GM23338 (cell line): Measurements from ENCODE around the gene UBE2K. TPM values are rescaled to one million over a fixed set of nuclear protein-coding genes. Genes with fewer than 3 reads are reported as not detected.
"Not testable (repeated sequence)": the region's sequence is repeated elsewhere in the genome, so short reads cannot be mapped to it uniquely, and the experiment has no call there.

ENCODE experiments used
- ATAC-seq: fragments of 200-7000 bp; cut with Tn5 transposase; 3 replicates; pipeline ENCODE4 v1.9.1; 2020
- DNase-seq: peaks from one replicate; pipeline ENCODE4 v3.0.0-alpha.2; 2015; ENCODE audit warnings: low spot score
- H2AFZ ChIP-seq: fragments of 200-600 bp; sonication (generic); 2 replicates; pipeline ENCODE4 v1.8.0; 2016; ENCODE audit warnings: antibody characterized with exemption, mild to moderate bottlenecking, moderate library complexity
- H3F3A ChIP-seq: fragments of 200-600 bp; sonication (generic); replicated peaks from 2 replicates; pipeline ENCODE4 v1.8.0; 2017; ENCODE audit warnings: antibody characterized with exemption, mixed run types, low read depth
- H3K27ac ChIP-seq: fragments of 200-600 bp; sonication (generic); 2 replicates; pipeline ENCODE4 v1.6.1; 2016; ENCODE audit warnings: low read depth
- H3K27me3 ChIP-seq: fragments of 200-600 bp; sonication (generic); 2 replicates; pipeline ENCODE4 v1.8.0; 2016; ENCODE audit warnings: mild to moderate bottlenecking, mixed run types, moderate library complexity; ENCODE audit not compliant: insufficient read depth
- H3K36me3 ChIP-seq: fragments of 200-600 bp; sonication (generic); 2 replicates; pipeline ENCODE4 v1.8.0; 2016; ENCODE audit warnings: mild to moderate bottlenecking; ENCODE audit not compliant: insufficient read depth
- H3K4me1 ChIP-seq: fragments of 200-600 bp; sonication (generic); 2 replicates; pipeline ENCODE4 v1.8.0; 2016; ENCODE audit warnings: mild to moderate bottlenecking, moderate library complexity; ENCODE audit not compliant: insufficient read depth
- H3K4me2 ChIP-seq: fragments of 200-600 bp; sonication (generic); 2 replicates; pipeline ENCODE4 v1.7.1; 2017; ENCODE audit warnings: mixed run types
- H3K4me3 ChIP-seq: fragments of 200-600 bp; sonication (generic); 2 replicates; pipeline ENCODE4 v1.6.1; 2016; ENCODE audit warnings: mixed run types
- H3K79me2 ChIP-seq: fragments of 200-600 bp; sonication (generic); replicated peaks from 2 replicates; pipeline ENCODE4 v1.8.0; 2017; ENCODE audit warnings: mild to moderate bottlenecking; ENCODE audit not compliant: insufficient read depth
- H3K9me2 ChIP-seq: fragments of 200-600 bp; sonication (generic); 2 replicates; pipeline ENCODE4 v1.8.0; 2017; ENCODE audit not compliant: insufficient read depth
- H4K20me1 ChIP-seq: fragments of 200-600 bp; sonication (generic); replicated peaks from 2 replicates; pipeline ENCODE4 v1.8.0; 2017; ENCODE audit warnings: mild to moderate bottlenecking; ENCODE audit not compliant: insufficient read depth
- H3K27ac Mint-ChIP-seq: 2 replicates; pipeline ENCODE4 v1.8.0; 2020; ENCODE audit warnings: inconsistent platforms, mild to moderate bottlenecking, moderate library complexity, mixed read lengths
- H3K27me3 Mint-ChIP-seq: 3 replicates; pipeline ENCODE4 v1.8.0; 2022; ENCODE audit warnings: low read depth, mild to moderate bottlenecking, moderate library complexity, mixed read lengths, inconsistent platforms; ENCODE audit not compliant: insufficient read depth, poor library complexity
- H3K36me3 Mint-ChIP-seq: 3 replicates; pipeline ENCODE4 v1.8.0; 2021; ENCODE audit warnings: low read depth, mild to moderate bottlenecking, inconsistent platforms, moderate library complexity, mixed read lengths
- H3K4me1 Mint-ChIP-seq: 3 replicates; pipeline ENCODE4 v1.8.0; 2020; ENCODE audit warnings: mild to moderate bottlenecking, inconsistent platforms, mixed read lengths
- H3K4me3 Mint-ChIP-seq: 3 replicates; pipeline ENCODE4 v1.8.0; 2021; ENCODE audit warnings: moderate library complexity, mild to moderate bottlenecking, inconsistent platforms, mixed read lengths
- H3K9me3 Mint-ChIP-seq: 3 replicates; pipeline ENCODE4 v1.8.0; 2020; ENCODE audit warnings: moderate library complexity, mild to moderate bottlenecking, inconsistent platforms, mixed read lengths
- NANOG ChIP-seq: IDR thresholded peaks from 2 replicates; pipeline ENCODE4 v1.6.1; 2016; ENCODE audit warnings: antibody characterized with exemption, borderline replicate concordance
- POLR2AphosphoS5 ChIP-seq: IDR thresholded peaks from 2 replicates; pipeline ENCODE4 v1.6.1; 2016; ENCODE audit warnings: antibody characterized with exemption, low read depth
- REST ChIP-seq: IDR thresholded peaks from one replicate; pipeline ENCODE4 v1.6.1; 2018; ENCODE audit warnings: antibody characterized with exemption; ENCODE audit not compliant: unreplicated experiment
- ZNF331 ChIP-seq: fragments of 250-450 bp; sonication (Bioruptor Pico); IDR thresholded peaks from 2 replicates; pipeline ENCODE4 v1.5.0; 2020; ENCODE audit warnings: low read depth, mild to moderate bottlenecking, moderate library complexity
- ZNF462 ChIP-seq: fragments of 250-450 bp; sonication (Bioruptor Pico); IDR thresholded peaks from 2 replicates; pipeline ENCODE4 v1.5.0; 2020; ENCODE audit warnings: mild to moderate bottlenecking, moderate library complexity
- polyA plus RNA-seq: library from polyadenylated mRNA; unstranded; fragments of >200 nt; fragmentation: Nextera tagmentation; extraction: Ambion mirVana; gene quantifications from 2 replicates; pipeline ENCODE4 v1.2.1, GENCODE V29; 2016
- total RNA-seq: library from RNA; depleted of rRNA; stranded (reverse); fragments of >200 nt; shearing (Covaris generic); gene quantifications from 2 replicates; pipeline ENCODE4 v1.2.3, GENCODE V29; 2014

Gene UBE2K
- total and polyA plus RNA-seq, 2 experiments from 2014 or later: 97.7 to 207 TPM

- TF ChIP-seq ZNF462 (CRISPR knock-in tag) (no peak), NANOG (no peak), REST (no peak), POLR2AphosphoS5 (no peak), ZNF331 (CRISPR knock-in tag) (no peak)
Measured at GRCh38 chr4:39719804-39720580, 22.1 kb downstream of the UBE2K start (continued).

- H3K27me3 ChIP-seq, H3K27ac ChIP-seq, H3K4me3 ChIP-seq, ATAC-seq, H3F3A ChIP-seq, H3K27me3 Mint-ChIP-seq, H3K4me1 ChIP-seq, H3K4me3 Mint-ChIP-seq, H3K9me2 ChIP-seq, H3K4me2 ChIP-seq, H3K36me3 ChIP-seq, H2AFZ ChIP-seq, DNase-seq: not testable (repeated sequence)
- H3K4me1 Mint-ChIP-seq: peaks cover 22% of the 10 kb centered on the region
- H3K36me3 Mint-ChIP-seq: peaks cover 44% of the 10 kb centered on the region
- peaks cover 100% of the 10 kb centered on the region for H3K79me2 ChIP-seq
- peak overlapping the region; percentile 19; the same call in 1 of the 2 replicates for H3K27ac Mint-ChIP-seq
- H3K9me3 Mint-ChIP-seq: peaks cover 12% of the 10 kb centered on the region; the same call in 2 of the 3 replicates
- H4K20me1 ChIP-seq: peaks cover 76% of the 10 kb centered on the region
Measured at GRCh38 chr4:39721273-39721672, 23.3 kb downstream of the UBE2K start.
